Fibroblast of skin of left biceps (primary cell): ENCODE data around the gene HPCAL4.

Experiments
- DNase-seq, 2 experiments: peaks; one replicate each; pipeline ENCODE4 v3.0.0-alpha.2; 2013; ENCODE audit warnings: low read depth in 2 of 2

The HPCAL4 gene

GRCh38 chr1:39691383-39692151, at the start of gene HPCAL4:
Gene HPCAL4, minus strand, starts transcription at chr1:39691433. Its CDS starts 6,830 bp downstream, at chr1:39684603.
- DNase-seq = no peak

GRCh38 chr1:39738622-39739366, 47.6 kb upstream of the HPCAL4 start, which contains the start of gene PPIE:
Gene PPIE, plus strand, starts transcription at chr1:39738882. Its CDS starts 19 bp downstream, at chr1:39738901.
- DNase-seq = peak; percentile 64 to 68

GRCh38 chr1:39737546-39738169, 46.4 kb upstream of the HPCAL4 start:
- DNase-seq = peak; percentile 19 to 21

- no peak for DNase-seq
These were observed 44.5 kb upstream of the HPCAL4 start for GRCh38 chr1:39735731-39736130.

GRCh38 chr1:39733161-39733560, 41.9 kb upstream of the HPCAL4 start:
- DNase-seq = no peak

GRCh38 chr1:39732730-39733129, 41.5 kb upstream of the HPCAL4 start:
- no peak for DNase-seq

- DNase-seq = no peak
These were observed 38.6 kb upstream of the HPCAL4 start for GRCh38 chr1:39729842-39730241.

DNA sequence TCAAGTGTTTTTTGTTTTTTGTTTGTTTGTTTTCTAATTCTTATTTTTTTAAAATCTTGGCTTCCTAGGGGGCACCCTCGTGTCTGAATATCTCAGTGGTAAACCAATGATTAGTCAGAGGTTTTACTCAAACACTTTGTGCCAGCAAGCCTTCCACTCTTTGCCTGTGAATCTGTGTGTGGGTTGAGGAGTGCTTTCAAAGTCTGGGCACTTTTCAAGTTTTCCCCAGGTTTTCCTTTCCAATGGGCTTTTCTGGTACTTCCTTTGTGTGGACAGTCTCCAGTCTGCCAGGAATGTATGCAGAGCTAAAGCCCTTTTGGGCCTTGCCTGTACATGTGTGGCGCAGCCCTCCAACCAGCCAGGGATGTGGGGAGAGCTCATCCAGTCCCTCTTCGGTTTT, 37.8 kb upstream of the HPCAL4 start:
- DNase-seq = no peak

GRCh38 chr1:39727932-39728317, 36.7 kb upstream of the HPCAL4 start:
- no peak for DNase-seq

DNA sequence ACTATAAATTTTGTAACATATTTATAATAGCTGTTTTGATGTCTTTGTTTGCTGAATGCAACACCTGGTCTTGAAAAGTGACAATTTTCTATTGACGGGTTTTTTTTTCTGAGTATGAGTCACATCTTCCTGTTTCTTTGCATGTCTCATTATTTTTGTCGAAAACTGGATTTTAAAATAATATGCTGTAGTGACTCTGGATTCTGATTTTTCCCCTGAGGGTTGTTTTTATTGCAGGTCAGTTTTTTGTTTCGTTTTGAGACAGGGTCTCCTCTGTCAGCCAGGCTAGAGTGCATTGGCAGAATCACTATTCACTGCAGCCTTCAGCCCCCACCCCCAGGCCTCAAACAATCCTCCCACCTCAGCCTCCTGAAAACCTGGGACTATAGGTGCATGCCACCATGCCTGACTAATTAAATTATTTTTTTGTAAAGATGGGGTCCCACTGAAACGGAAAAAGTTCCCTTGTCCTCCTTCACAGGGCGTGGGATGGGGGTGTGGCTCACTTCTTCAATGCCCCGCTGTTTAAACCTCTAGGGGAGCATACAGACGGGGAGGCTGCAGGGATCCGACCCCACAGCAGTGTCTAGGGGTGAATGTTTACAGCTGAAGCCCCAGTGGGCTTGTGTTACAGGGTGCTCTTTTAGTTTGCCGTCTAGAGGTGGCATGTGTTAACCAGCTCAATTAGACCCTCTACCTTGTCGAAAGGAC, 36.1 kb upstream of the HPCAL4 start:
- no peak for DNase-seq

GRCh38 chr1:39726600-39726999, 35.4 kb upstream of the HPCAL4 start:
- no peak for DNase-seq

GRCh38 chr1:39722495-39722894, 31.3 kb upstream of the HPCAL4 start:
- no peak for DNase-seq

DNA sequence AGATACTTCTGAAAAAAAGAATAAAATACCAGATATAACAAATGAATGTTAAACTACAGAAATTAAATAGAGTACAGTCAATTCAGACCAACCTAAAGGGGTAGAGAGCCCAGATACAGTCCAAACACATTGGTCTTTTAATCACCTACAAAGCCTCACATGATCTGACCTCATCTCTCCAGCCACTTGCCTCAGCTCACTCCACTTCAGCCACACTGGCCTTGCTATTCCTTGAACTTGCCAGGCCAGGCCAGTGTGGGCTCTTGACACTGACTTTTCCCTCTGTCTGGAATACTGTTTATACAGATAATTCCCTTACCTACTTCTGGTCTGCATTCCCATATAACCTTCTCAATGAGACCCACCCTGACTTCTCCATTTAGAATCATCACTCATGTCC, 30.4 kb upstream of the HPCAL4 start:
- no peak for DNase-seq

DNA sequence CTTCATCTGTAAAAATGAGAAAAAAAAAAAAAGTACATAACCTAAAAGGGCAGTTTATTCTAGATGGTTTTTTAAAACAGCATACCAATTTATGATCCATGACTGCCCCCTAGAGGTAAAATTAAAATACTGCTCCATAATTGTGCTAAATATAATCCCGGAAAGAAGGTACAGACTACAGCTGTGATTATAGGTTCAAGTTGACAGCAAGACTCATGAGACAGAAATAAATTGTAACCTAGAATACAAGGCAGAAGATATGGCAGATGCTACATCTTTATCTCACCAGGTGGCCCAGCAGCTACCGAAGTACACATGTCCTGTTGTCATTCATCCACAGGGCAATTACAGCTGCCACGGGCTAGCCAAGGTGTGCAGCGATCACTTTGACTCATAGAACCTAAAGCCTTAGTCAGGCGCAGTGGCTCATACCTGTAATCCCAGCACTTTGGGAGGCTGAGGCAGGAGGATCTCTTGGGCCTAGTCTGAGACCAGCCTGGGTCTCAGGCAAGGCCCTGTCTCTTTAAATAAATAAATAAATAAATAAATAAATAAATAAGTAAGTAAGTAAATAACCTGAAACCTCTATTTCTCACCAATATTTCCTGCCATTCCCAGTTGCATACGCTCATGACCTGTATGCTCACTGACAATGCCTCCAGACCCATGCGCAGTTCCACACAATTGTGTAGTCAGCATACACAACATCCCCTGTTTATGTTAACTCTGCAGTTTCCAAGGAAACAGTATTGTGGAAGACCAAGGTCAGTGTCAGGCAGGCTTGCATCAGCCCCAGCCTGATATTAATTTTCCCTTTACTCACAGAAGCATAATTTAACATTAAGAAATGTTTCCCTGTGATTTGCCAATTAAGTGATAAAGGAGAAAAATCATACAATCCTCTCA, 29.1 kb upstream of the HPCAL4 start:
- peak; percentile 24 to 29 for DNase-seq

DNA sequence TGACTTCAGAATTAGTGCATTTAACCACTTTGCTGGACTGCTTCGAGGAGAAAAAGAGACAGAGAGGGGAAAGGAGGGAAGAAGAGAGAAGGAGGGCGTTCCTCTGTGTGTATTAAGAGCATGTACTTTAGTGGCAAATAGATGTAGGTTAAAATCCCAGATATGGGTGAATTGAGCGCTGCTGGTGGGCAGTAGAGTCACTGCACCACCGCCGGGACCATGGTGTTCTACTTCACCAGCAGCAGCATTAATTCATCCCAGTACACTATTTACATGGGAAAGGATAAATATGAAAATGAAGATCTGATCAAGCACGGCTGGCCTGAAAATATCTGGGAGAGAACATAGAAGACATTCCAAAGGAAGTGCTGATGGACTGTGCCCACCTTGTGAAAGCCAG, 26.6 kb upstream of the HPCAL4 start:
- DNase-seq = no peak

DNA sequence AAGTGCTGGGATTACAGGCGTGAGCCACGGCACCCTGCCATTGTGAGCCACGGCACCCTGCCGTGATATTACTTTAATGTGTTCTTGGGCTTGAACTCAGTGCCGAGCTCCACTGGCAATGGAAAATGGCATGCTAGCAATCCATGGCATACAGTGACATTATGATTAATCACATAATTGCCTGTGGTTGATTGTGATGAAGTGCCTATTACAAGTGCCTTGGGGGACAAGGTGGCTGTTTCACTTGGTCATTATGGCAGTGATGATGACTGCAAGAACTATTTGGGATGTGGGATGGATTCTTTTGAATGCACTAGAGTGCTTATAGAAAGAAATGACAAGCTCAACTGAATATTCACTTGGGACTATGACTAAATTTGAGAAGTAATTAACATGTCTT, 22.3 kb upstream of the HPCAL4 start:
- no peak for DNase-seq

DNA sequence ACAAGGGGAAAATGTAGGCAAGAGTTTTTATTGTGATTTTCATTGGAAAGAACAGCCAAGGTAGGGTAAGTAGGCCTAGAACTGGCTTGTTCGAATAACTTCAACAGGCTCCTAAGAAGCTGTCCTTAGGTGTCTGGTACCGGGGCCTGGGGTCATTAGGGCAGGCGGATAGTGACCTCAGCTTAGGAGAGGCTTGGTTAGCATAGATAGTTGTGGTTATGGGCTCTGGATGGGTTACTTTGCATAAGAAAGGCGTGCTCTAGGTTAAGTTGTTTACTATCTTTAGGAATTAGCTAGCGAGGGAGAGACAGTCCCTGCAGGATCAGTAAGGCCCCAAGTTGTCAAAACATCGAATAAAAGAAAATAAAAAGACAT, 20.7 kb upstream of the HPCAL4 start:
- no peak for DNase-seq

GRCh38 chr1:39711104-39711965, 20.1 kb upstream of the HPCAL4 start:
- no peak for DNase-seq

- DNase-seq = no peak
These were observed 16.3 kb upstream of the HPCAL4 start for GRCh38 chr1:39707506-39707905.

DNA sequence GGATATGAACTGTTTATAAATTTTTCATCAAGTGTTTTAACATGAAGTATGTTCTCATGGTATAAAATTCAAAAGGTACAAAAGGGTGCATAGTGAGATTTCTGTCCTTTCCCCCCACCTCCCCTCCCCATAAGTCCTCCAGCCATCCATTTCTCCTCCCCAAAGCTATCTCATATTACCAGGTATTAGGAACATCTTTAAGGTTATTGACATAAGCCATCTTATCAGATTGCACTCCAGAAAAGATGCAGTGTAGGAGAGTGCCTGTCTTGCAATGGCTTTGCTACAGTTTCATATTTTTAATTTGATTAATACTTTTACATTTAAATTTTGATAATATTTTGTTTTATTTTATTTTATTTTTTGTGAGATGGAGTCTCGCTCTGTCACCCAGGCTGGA, 13.5 kb upstream of the HPCAL4 start:
- DNase-seq = no peak
